ENCODE data around the gene CTDSPL. TPM values are rescaled to one million over a fixed set of nuclear protein-coding genes. Genes with fewer than 3 reads are reported as not detected.
"Not testable (repeated sequence)": the region's sequence is repeated elsewhere in the genome, so short reads cannot be mapped to it uniquely, and the experiment has no call there.

The CTDSPL gene
- total RNA-seq, 1 experiment from 2014 or later: 7.3 TPM

- DNase-seq (ENCODE audit: low read depth): no peak
Observed at GRCh38 chr3:38018296-38019266, 156.9 kb downstream of the CTDSPL start.

GRCh38 chr3:38019658-38020341 is 158.1 kb downstream of the CTDSPL start:
- DNase-seq (ENCODE audit: low read depth): no peak

DNA sequence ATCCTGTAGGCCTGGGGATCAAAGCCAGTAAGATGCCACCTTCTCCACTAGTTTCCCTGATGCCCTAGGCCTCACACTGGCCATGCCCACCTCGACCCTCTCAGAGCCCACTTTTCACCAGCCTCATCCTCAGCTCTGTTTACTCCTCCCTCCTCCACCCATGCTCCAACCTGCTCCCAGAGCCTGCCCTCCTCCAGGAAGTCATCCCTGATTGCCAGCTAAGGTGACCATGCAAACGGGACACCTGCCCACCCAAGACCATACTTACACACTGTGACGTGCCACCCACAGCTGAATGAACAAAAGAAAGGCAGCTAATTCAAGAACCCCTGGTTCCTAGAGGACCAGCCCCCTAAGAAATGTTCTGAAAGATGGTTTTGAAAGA is 158.7 kb downstream of the CTDSPL start:
- DNase-seq (ENCODE audit: low read depth): no peak

- no peak for DNase-seq (ENCODE audit: low read depth)
Observed at GRCh38 chr3:38021196-38021595, 159.5 kb downstream of the CTDSPL start.

- DNase-seq (ENCODE audit: low read depth): no peak
Observed at GRCh38 chr3:38022301-38022700, 160.6 kb downstream of the CTDSPL start.

DNA sequence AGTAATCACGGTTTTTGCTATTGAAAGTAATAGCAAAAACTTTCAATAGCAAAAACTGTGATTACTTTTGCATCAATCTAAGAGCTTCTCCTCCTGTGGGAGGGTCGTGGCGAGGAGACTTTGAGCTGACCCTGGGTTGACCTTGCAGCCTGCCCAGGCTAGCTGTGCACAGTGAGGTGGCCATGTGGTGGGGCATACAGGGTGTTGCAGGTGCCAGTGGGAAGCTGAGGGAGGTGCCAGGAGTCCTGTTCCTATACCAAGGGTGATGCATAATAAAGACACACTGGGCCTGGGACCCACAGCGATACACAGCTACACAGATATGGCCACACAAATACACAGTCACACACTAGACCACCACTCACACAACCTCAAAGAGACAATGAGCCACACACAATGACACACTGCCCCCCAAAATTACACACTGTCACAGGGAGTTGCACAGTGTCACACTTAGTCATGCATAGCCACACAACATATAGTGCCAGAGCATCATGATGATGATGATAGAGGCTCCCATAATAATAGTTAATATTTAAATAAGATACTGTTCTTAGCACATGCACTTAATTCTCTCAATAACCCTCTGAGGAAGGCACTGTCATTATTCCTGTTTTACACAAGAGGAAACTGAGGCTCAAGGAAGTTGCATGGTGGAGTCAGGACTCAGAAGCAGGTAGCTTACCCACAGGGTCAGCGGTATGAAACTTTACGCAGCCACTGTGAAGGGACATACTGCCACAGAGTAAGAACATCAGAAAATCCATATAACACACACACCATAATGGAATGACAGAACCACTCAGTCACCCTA is 161.4 kb downstream of the CTDSPL start:
- no peak for DNase-seq (ENCODE audit: low read depth)

DNA sequence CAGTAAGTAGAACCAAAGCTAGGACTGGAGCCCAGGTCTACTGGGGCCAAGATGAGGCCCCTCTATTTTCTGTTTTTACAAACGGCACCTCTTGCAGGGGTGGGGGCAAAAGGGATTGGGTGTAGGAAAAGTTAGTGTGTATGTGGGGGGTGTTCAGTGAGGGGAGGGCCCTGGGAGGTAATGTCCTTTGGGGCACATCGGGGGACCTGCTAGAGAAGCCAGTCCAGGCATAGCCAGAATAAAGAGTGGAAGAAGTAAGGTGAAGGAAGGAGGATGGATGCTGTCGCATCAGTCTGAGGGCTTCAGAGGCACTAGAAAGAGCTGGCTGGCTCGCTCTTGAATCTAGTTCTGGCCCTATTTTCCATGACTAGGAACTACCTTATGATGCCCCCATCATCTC is 165.2 kb downstream of the CTDSPL start:
- no peak for DNase-seq (ENCODE audit: low read depth)

GRCh38 chr3:38027466-38028465 is 166.1 kb downstream of the CTDSPL start:
- no peak for DNase-seq (ENCODE audit: low read depth)

- DNase-seq (ENCODE audit: low read depth): no peak
Observed at GRCh38 chr3:38028621-38029361, 167.1 kb downstream of the CTDSPL start.

DNA sequence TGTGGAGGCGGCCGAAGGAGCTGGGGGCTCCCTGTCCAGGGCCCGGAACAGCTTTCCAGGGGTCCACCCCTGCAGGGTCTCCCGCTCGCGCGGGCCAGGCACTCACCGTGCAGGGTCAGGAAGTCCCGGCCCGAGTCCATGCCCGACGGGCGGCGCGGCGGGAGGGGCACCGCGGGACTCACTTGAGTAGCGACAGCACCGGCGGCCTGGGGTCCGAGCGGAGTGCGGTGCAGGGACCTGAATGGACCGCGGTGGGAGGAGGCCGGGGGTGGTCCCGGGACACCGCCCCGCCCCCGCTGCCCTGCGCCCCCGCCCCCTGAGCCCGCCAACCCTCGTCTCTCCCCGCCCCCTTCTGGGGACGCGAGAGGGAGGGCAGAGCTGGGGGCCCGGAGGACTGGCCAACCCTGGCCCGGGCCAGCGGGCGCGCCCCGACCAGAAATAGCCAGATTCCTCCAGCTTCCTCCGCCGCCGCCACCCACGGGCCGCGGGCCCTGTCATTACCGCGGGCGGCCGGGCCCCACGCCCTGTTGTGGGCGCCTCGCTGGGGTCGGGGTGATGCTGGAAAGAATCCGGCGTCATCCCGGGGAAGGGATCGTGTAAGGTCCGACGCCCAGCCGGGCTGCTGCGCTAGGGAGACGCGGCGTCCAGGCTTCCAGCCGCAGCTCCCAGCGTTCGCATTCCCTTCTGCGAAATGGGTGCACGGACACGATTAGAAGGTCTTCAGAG is 167.9 kb downstream of the CTDSPL start, which contains the start of gene PLCD1:
PLCD1 (minus strand) TSS at position 243 of the 726 bp plus-strand sequence; CDS start at position 140, 103 bp downstream.
- DNase-seq (ENCODE audit: low read depth): peak; percentile 40

- DNase-seq (ENCODE audit: low read depth): no peak
Observed at GRCh38 chr3:38030126-38031021, 168.7 kb downstream of the CTDSPL start.

GRCh38 chr3:38031022-38031994 is 169.6 kb downstream of the CTDSPL start:
- DNase-seq (ENCODE audit: low read depth): peak; percentile 72

DNA sequence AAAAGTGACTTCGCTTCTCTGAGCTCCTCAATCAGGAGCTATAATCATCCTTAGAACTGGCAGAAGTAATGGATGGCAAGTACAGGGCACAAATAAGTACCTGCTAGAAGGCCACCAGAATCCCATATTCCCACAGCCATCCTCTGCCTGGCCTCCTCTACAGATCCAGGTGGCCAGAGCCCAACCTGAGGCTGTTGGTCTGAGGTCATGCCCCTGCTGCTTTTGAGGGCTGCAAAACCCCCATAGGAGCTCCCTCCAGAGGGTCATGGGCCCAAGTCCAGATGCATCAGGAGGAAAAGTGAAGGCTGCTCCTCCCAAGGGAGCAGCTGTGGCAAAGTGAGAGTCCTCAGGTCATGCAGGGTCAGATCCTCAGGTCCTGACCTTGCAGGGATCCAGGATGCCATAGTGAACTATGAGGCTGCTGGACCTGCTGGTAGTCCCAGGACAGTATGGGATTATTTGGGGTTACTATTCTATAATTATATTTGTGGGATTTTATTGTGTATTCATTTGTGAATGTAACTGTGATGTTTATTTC is 170.7 kb downstream of the CTDSPL start:
- no peak for DNase-seq (ENCODE audit: low read depth)

- DNase-seq (ENCODE audit: low read depth): not testable (repeated sequence)
Observed at GRCh38 chr3:38033586-38033985, 171.9 kb downstream of the CTDSPL start.
